Right lobe of liver (tissue), 6 donors: ENCODE measurements around the gene C1orf87. TPM values are rescaled to one million over a fixed set of nuclear protein-coding genes. Genes with fewer than 3 reads are reported as not detected.

Experiments used
- ATAC-seq, 4 donors: fragments of 200-7000 bp; cut with Tn5 transposase; one replicate each; pipeline ENCODE4 v1.9.1; 2020; ENCODE audit warnings: mild to moderate bottlenecking in 4 of 4, moderate library complexity in 4 of 4
- DNase-seq, 3 donors: peaks; one replicate each; pipeline ENCODE4 v3.0.0-alpha.2; 2020
- H3K27ac ChIP-seq, 3 donors: fragments of 200-600 bp; one replicate each; pipeline ENCODE4 v1.8.0; 2022
- H3K27me3 ChIP-seq, 2 donors: fragments of 200-600 bp; one replicate each; pipeline ENCODE4 v1.8.0; 2022
- H3K36me3 ChIP-seq, 4 donors: fragments of 200-600 bp; sonication (generic) in 1 of 4; one replicate each; pipeline versions ENCODE4 v1.5.1 to v1.8.0; 2017 to 2022; ENCODE audit warnings: control low read depth in 1 of 4
- H3K4me1 ChIP-seq, 4 donors: fragments of 200-600 bp; sonication (generic) in 1 of 4; one replicate each; pipeline versions ENCODE4 v1.5.1 to v1.8.0; 2017 to 2022; ENCODE audit warnings: control low read depth in 1 of 4
- H3K4me3 ChIP-seq, 3 donors: fragments of 200-600 bp; one replicate each; pipeline ENCODE4 v1.8.0; 2022
- H3K9me3 ChIP-seq, 4 donors: fragments of 200-600 bp; sonication (generic) in 1 of 4; one replicate each; pipeline versions ENCODE4 v1.5.1 to v1.8.0; 2017 to 2022; ENCODE audit warnings: control low read depth in 1 of 4
- CTCF ChIP-seq, 4 donors: fragments of 200-600 bp in 3 of 4; fragments of 450-650 bp in 1 of 4; IDR thresholded peaks; one replicate each; pipeline versions ENCODE4 v1.5.1 to v1.8.0; 2016 to 2022; ENCODE audit warnings: antibody characterized with exemption in 4 of 4, mild to moderate bottlenecking in 2 of 4
- POLR2A ChIP-seq: fragments of 450-650 bp; IDR thresholded peaks from one replicate; pipeline ENCODE4 v1.6.1; 2017; ENCODE audit warnings: antibody characterized with exemption, mild to moderate bottlenecking
- WGBS: methylation state at CpG from one replicate; pipeline ENCODE4 v1.1.6; 2018; ENCODE audit warnings: low coverage, low lambda C conversion rate; ENCODE audit not compliant: insufficient coverage; ENCODE audit errors: missing lambda C conversion rate; 5-methylcytosine and 5-hydroxymethylcytosine counted together
- intact Hi-C, 2 donors: fragments of 100-400 bp; cut with DNase I; formaldehyde crosslinking; loops; one replicate each; pipeline versions ENCODE4 v1.11.2 to v1.14.1; 2022
- total RNA-seq, 6 experiments: library from RNA; depleted of rRNA in 2 of 6; stranded (reverse); fragments of >200 nt in 2 of 6; fragmentation: NEBNext Ultra II Directional in 3 of 6; extraction: Animal tissue kit (Norgen Biotek cat#: 25700) in 3 of 6; gene quantifications; one replicate each; pipeline versions ENCODE4 v1.1.0 to v1.2.4, GENCODE V29; 2016 to 2023
- donor health status: DM: no; HTN: yes; CAD: no.
- donor health status: DM: no; HTN: no; CAD: no.
- donor health status: DM: no; HTN: no; CAD: no.
- donor health status: DM: no; HTN: yes; CAD: no.
- donor health status: DM: no; HTN: yes; CAD: no.

Gene C1orf87
- total RNA-seq, 6 experiments from 2014 or later = not detected

DNA sequence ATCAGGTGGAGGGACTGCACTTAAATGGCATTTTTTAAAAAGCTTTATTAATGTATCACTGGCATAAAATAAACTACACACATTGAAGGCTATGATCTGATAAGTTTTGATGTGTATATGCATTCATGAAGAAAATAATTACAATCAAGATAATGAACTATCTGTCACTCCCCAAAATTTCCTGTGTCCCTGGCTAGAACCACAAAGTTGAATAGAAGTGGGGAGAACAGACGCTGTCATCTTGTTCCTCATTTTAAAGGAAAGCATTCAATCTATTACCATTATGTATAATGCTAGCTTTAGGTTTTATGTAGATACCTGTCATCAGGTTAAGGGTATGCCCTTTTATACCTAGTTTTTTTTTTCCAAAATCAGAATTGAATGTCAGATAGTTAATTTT is 38.1 kb upstream of the C1orf87 start:
- intact Hi-C loops = no loop called here
- WGBS = 25% methylated on average over 1 of the region's 1 CpG
- no peaks in the 10 kb centered on the region for H3K4me1 ChIP-seq
- no peaks in the 10 kb centered on the region for H3K27me3 ChIP-seq
- TF ChIP-seq POLR2A (no peak), CTCF (IDR thresholded peaks at IDR 0.05) (no peak)
- no peak overlapping the region for H3K4me3 ChIP-seq
- no peak for ATAC-seq
- H3K9me3 ChIP-seq = no peaks in the 10 kb centered on the region
- H3K36me3 ChIP-seq = no peaks in the 10 kb centered on the region
- no peak overlapping the region for H3K27ac ChIP-seq
- no peak for DNase-seq

GRCh38 chr1:60111118-60111517 is 37.5 kb upstream of the C1orf87 start:
- Histone ChIP-seq H3K27me3 (no peaks in the 10 kb centered on the region), H3K4me1 (no peaks in the 10 kb centered on the region), H3K9me3 (no peaks in the 10 kb centered on the region), H3K36me3 (no peaks in the 10 kb centered on the region), H3K4me3 (no peak overlapping the region), H3K27ac (no peak overlapping the region)
- intact Hi-C loops = no loop called here
- no peak for ATAC-seq
- no peak for TF ChIP-seq POLR2A
- no peak for TF ChIP-seq CTCF (IDR thresholded peaks at IDR 0.05)
- WGBS = 69% methylated on average over 2 of the region's 2 CpGs
- no peak for DNase-seq

- no peaks in the 10 kb centered on the region for H3K4me1 ChIP-seq
- H3K4me3 ChIP-seq = no peak overlapping the region
- no peaks in the 10 kb centered on the region for H3K27me3 ChIP-seq
- 81% methylated on average over 3 of the region's 3 CpGs for WGBS
- no peak overlapping the region for H3K27ac ChIP-seq
- H3K9me3 ChIP-seq = no peaks in the 10 kb centered on the region
- intact Hi-C loops = no loop called here
- ATAC-seq (no peak), DNase-seq (no peak)
- TF ChIP-seq POLR2A (no peak), CTCF (IDR thresholded peaks at IDR 0.05) (no peak)
- H3K36me3 ChIP-seq = no peaks in the 10 kb centered on the region
Measured at GRCh38 chr1:60108196-60108595, 34.6 kb upstream of the C1orf87 start.

DNA sequence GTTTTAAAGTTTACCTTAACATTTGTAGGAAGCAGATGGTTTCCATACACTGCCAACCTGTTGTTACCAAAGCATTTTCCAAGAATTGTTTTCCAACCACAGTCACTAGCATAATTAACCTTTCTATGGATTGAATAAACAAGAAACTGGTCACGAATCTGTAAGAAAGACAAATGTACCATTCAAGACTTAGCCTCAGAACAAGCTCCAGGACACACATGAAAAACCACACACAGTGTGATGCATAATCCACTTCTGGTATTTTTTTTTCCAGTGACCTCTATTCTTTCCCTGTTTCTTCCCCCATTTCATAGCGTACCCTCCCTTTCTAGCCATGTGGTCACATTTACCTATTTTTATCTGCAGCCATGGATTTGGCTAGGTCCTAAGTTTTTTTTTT is 29.6 kb upstream of the C1orf87 start:
- H3K9me3 ChIP-seq = no peaks in the 10 kb centered on the region
- H3K27me3 ChIP-seq = no peaks in the 10 kb centered on the region
- intact Hi-C loops = no loop called here
- 15% methylated on average over 2 of the region's 2 CpGs for WGBS
- TF ChIP-seq CTCF (IDR thresholded peaks at IDR 0.05) = no peak
- TF ChIP-seq POLR2A = no peak
- DNase-seq (no peak), ATAC-seq (no peak)
- no peaks in the 10 kb centered on the region for H3K4me1 ChIP-seq
- H3K27ac ChIP-seq = no peak overlapping the region
- H3K4me3 ChIP-seq = no peak overlapping the region
- H3K36me3 ChIP-seq = no peaks in the 10 kb centered on the region
